NCI-H1105 treated with DMSO at 0.1 percent for 48 hours (cell line): ENCODE results near the gene BTRC.
"Not testable (repeated sequence)": the region's sequence is repeated elsewhere in the genome, so short reads cannot be mapped to it uniquely, and the experiment has no call there.

Experiments
- DNase-seq: peaks from one replicate; lab custom pipeline; 2025; lab: John Stamatoyannopoulos, UW

The BTRC gene

DNA sequence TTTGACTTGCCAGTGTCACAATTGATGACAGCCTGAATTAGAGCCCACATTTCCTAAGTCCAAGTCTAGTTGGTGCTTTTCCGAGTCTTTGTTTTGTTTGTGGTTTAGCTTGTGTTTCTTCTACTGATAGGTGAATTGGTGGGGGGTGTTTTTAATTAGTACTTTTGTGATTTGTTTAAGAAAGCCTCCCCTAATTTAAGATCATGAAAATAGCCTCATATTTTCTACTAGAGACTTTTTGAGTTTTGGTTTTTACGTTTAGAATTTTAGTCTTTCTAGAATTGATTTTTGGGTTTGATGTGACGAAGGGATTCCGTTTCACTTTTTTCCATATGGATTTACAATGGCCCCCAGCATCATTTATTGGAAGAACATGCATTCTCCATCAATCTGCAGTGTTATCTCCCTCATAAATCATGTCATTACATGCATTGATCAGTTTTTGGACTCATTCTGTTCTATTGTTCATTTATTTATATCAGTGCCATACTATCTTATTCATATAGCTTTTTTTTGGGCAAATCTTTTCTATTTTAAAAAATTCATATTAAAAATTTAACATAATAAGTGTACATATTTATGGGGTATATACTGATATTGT lies 32.8 kb downstream of the BTRC start:
- no peak for DNase-seq

GRCh38 chr10:101388676-101389276 lies 34.8 kb downstream of the BTRC start:
- no peak for DNase-seq

DNA sequence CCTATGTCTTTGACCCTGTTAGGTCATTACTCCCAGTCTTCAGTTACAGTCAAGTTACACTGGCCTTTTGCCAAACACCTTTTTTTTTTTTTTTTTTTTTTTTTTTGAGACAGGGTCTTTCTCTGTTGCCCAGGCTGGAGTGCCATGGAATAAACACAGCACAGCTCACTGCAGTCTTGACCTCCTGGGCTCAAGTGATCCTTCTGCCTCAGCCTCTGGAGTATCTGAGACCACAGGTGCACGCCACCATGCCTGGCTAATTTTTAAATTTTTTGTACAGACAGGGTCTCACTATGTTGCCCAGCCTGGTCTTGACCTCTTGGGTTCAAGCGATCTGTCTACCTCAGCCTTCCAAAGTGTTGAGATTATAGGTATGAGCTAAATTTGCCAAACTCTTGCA lies 35.6 kb downstream of the BTRC start:
- not testable (repeated sequence) for DNase-seq

DNA sequence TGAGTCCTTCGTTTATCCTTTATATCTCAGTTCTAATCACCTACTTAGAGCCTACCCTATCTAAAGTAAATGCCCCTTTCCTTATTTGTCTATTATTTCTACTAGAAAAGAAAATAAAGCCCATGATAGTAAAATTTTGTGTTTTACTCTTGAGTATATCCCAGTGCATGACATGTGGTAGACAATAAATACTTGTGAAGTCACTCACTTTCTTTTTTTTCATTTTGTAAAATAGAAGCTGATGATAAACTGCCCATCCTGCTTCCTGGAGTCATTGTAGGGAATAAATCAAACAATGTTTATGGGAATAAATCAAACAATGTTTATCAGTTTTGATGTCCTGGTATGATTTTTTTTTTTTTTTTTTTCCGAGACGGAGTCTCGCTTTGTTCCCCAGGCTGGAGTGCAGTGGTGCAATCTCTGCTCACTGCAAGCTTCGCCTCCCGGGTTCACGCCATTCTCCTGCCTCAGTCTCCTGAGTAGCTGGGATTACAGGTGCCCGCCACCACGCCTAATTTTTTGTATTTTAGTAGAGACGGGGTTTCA lies 36.1 kb downstream of the BTRC start:
- no peak for DNase-seq

DNA sequence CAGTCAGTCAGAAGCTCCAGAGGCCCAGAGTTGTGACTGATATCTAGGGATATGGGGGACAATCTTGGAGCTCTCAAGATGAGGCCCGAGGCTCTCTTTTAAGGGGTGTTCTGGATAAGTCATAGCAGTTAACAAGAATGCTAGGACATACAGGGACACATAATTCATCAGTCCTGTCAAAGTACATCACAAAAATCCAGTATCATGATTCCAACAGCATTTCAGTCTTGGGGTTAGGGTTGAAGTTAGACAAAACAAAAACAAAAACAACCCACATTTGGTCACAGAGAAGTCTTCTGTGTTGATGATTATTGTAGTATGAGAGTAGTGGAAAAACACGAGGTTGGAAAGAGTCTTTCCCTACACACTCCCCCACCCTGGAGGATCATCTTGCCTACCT lies 39.4 kb downstream of the BTRC start:
- DNase-seq, result no peak

GRCh38 chr10:101394524-101395133 lies 40.7 kb downstream of the BTRC start:
- DNase-seq, result no peak

- DNase-seq, result peak; percentile 2
Measured at GRCh38 chr10:101397140-101397539, 43.2 kb downstream of the BTRC start.

- no peak for DNase-seq
Measured at GRCh38 chr10:101400585-101400984, 46.6 kb downstream of the BTRC start.

GRCh38 chr10:101402711-101403110 lies 48.7 kb downstream of the BTRC start:
- no peak for DNase-seq

GRCh38 chr10:101403161-101403560 lies 49.2 kb downstream of the BTRC start:
- no peak for DNase-seq

DNA sequence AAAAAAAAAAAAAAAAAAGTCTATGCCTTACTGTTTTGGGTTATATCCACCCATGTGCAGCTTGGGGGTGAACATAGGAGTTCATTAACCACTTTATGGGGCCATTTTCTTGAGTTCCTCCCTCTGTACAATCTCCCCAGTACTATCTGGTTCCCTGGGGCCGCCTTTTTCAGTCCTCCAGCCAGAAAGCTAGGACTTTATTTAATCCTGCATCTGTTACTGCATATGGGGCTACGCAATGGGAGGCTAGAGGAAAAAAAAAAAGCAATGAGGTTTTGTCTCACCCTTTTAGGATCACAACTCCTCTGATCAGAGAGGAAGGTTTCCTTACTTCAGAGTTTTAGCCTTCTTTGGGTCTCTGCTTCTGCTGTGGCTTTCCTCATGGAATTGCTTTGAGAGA lies 51.0 kb downstream of the BTRC start:
- no peak for DNase-seq

DNA sequence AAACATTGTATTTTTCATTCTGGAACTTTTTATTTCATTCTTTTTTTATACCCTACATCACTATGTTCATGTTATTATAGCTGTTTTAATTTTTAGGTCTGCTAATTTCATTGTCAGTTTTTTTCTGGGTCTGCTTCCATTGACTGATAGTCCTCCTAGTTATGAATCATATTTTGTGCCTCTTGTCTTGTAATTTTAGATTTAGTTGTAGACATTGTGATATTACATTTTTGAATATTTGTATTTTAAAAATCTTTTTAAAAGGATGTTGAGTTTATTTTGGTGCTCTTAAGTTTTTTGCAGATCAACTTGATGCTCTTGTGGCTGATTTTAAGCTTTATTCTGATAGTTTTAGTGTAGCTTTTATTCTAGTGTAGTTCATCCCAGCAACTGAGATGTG lies 57.6 kb downstream of the BTRC start:
- DNase-seq, result no peak

- no peak for DNase-seq
Measured at GRCh38 chr10:101414034-101414433, 60.1 kb downstream of the BTRC start.

GRCh38 chr10:101415884-101416283 lies 61.9 kb downstream of the BTRC start:
- no peak for DNase-seq

DNA sequence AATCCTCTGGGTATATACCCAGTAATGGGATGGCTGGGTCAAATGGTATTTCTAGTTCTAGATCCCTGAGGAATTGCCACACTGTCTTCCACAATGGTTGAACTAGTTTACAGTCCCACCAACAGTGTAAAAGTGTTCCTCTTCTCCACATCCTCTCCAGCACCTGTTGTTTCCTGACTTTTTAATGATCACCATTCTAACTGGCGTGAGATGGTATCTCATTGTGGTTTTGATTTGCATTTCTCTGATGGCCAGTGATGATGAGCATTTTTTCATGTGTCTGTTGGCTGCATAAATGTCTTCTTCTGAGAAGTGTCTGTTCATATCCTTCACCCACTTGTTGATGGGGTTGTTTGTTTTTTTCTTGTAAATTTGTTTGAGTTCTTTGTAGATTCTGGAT lies 68.0 kb downstream of the BTRC start:
- DNase-seq, result not testable (repeated sequence)

GRCh38 chr10:101425535-101425934 lies 71.6 kb downstream of the BTRC start:
- no peak for DNase-seq

DNA sequence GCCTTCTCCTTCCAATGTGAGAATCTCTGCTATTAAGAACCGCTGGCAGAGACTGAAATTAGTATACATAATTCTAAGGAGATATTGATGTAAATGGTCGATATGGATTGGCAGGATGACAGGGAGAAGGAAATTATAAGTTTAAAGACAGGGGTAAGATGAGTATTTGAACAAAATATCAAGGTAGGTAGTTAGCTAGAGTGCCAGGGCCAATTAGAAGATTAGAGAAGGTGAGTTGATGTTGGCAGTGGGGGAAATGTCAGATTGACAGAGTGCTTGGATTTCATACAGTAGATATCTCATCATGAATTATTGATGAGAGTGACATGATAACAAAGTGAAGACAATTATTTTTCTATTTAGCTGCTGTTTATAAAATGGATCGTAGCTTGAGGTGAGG lies 74.1 kb downstream of the BTRC start:
- no peak for DNase-seq

- no peak for DNase-seq
Measured at GRCh38 chr10:101429423-101429822, 75.5 kb downstream of the BTRC start.

- DNase-seq, result no peak
Measured at GRCh38 chr10:101436302-101436701, 82.3 kb downstream of the BTRC start.

DNA sequence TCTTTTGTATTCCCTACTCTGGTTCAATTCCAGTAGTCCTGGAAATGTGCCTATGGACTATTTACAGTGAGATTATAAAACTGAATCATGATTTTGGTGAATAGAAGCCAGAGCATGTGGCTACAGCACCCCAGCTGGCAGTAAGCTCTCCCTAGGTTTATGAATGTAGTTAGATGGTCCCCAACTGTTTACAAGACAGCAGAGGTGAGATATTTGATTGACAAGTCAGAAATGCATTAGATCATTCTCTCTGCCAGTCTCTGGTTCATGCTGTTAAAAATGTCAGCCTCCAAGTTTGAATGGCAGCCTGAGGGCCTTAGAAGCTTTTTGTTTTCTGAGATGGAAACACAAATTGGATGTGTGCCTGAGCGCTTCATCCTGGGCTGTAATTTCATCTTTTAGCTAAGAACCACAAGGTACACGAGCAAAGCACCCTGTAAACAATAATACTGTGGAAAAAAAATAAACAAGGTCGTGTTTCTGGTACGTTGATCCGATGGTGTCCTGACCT lies 85.0 kb downstream of the BTRC start:
- DNase-seq, result no peak

DNA sequence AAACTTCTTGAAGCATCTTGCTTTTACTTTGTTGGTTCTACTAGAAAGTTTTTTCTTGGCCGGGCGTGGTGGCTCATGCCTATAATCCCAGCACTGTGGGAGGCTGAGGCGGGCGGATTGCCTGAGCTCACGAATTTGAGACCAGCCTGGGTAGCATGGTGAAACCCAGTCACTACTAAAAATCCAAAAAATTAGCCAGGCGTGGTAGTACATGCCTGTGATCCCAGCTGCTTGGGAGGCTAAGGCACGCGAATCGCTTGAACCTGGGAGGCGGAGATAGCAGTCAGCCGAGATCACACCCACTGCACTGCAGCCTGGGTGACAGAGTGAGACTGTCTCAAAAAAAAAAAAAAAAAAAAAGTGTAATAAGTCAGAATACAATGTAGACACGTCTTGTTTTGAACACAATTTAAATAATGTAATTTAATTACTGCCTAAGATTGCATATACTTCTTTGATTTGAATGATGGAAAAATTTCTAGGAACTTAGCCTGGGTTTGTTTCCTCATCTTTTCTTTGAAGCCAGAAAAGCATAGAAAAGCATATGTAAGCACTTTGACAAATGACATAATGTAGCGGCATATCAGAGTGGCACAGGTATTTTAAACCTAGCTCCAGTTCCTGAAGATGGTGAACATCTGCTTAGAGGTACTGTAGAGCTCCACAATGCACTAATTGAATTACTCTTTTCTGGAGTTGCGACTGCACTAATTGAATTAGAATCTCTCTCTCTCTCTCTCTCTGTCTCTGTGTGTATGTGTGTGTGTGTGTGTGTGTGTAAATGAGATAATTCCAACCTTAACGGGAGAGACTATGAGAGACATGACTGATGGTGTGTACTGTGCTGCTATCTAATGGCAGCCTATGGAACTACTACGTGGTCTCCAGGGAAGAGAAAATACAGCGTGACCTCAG lies 87.8 kb downstream of the BTRC start:
- peak; percentile 62 for DNase-seq

- DNase-seq, result no peak
Measured at GRCh38 chr10:101442456-101442800, 88.5 kb downstream of the BTRC start.
